ENCODE data around the gene BYSL.
A peak's percentile ranks its signal among the peaks of the same experiment; 100 is the strongest.

The BYSL gene

GRCh38 chr6:41914343-41914742 is 7.0 kb upstream of the BYSL start:
- no peak for DNase-seq (ENCODE audit: low read depth in 2 of 2, low spot score in 1 of 2)

- no peak for DNase-seq (ENCODE audit: low read depth in 2 of 2, low spot score in 1 of 2)
These were observed 6.3 kb upstream of the BYSL start for GRCh38 chr6:41914869-41915530.

GRCh38 chr6:41917528-41917927 is 3.8 kb upstream of the BYSL start:
- DNase-seq (ENCODE audit: low read depth in 2 of 2, low spot score in 1 of 2): no peak

- no peak for DNase-seq (ENCODE audit: low read depth in 2 of 2, low spot score in 1 of 2)
These were observed 356 bp downstream of the BYSL start for GRCh38 chr6:41921712-41921998.

GRCh38 chr6:41922154-41922553 is 855 bp downstream of the BYSL start:
- DNase-seq (ENCODE audit: low read depth in 2 of 2, low spot score in 1 of 2): no peak

GRCh38 chr6:41927253-41927652 is 6.0 kb downstream of the BYSL start:
- DNase-seq (ENCODE audit: low read depth in 2 of 2, low spot score in 1 of 2): no peak

- DNase-seq (ENCODE audit: low read depth in 2 of 2, low spot score in 1 of 2): no peak
These were observed 8.6 kb downstream of the BYSL start for GRCh38 chr6:41929924-41930323.

GRCh38 chr6:41931792-41932191 is 10.5 kb downstream of the BYSL start:
- DNase-seq (ENCODE audit: low read depth in 2 of 2, low spot score in 1 of 2): no peak

- no peak for DNase-seq (ENCODE audit: low read depth in 2 of 2, low spot score in 1 of 2)
These were observed 11.1 kb downstream of the BYSL start for GRCh38 chr6:41932378-41932777.

- DNase-seq (ENCODE audit: low read depth in 2 of 2, low spot score in 1 of 2): no peak
These were observed 13.2 kb downstream of the BYSL start for GRCh38 chr6:41934278-41935192.

- no peak for DNase-seq (ENCODE audit: low read depth in 2 of 2, low spot score in 1 of 2)
These were observed 13.9 kb downstream of the BYSL start for GRCh38 chr6:41935193-41935574.

GRCh38 chr6:41935685-41936072 is 14.4 kb downstream of the BYSL start:
- DNase-seq (ENCODE audit: low read depth in 2 of 2, low spot score in 1 of 2): no peak

- peak; percentile 37 to 52 for DNase-seq (ENCODE audit: low read depth in 2 of 2, low spot score in 1 of 2)
These were observed 15.0 kb downstream of the BYSL start for GRCh38 chr6:41936073-41936837.

GRCh38 chr6:41937472-41937860 is 16.2 kb downstream of the BYSL start:
- no peak for DNase-seq (ENCODE audit: low read depth in 2 of 2, low spot score in 1 of 2)

- DNase-seq (ENCODE audit: low read depth in 2 of 2, low spot score in 1 of 2): no peak
These were observed 16.7 kb downstream of the BYSL start for GRCh38 chr6:41937861-41938574.

GRCh38 chr6:41938590-41939175 is 17.4 kb downstream of the BYSL start:
- DNase-seq (ENCODE audit: low read depth in 2 of 2, low spot score in 1 of 2): no peak

GRCh38 chr6:41939176-41939847 is 18.0 kb downstream of the BYSL start:
- no peak for DNase-seq (ENCODE audit: low read depth in 2 of 2, low spot score in 1 of 2)

- DNase-seq (ENCODE audit: low read depth in 2 of 2, low spot score in 1 of 2): no peak
These were observed 18.8 kb downstream of the BYSL start for GRCh38 chr6:41939848-41940758.

GRCh38 chr6:41940759-41941279 is 19.5 kb downstream of the BYSL start:
- no peak for DNase-seq (ENCODE audit: low read depth in 2 of 2, low spot score in 1 of 2)

Measured in stimulated activated CD8-positive, alpha-beta memory T cell treated with anti-CD3 and anti-CD28 coated beads, Interleukin-4, amount 100 ng/mL, for 4 hours (primary cell).